ENCODE data around the gene TUNAR.

DNA sequence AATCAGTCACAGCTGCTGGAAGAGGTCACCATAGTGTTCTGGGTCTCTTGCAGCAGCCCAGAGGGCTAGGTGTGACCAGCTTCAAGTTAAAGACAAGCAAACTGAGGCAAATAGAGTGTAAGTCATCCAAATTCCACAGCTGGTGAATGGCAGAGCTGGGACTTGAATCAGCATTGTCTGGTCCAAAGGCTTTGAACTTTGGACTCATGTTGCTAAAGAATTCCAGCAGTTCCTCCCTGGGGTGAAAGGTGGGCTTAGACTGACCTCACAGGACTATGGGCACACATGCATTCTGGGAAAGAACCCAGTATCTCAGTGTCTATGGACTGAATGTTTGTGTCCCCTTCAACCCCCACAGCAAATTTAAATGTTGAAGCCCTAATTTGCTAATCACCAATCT lies 54.8 kb downstream of the TUNAR start:
- TF ChIP-seq EZH2phosphoT487 (IDR thresholded peaks at IDR 0.05; ENCODE audit: borderline replicate concordance, low read depth, low read length) (no peak), CTCF (conservative IDR thresholded peaks at IDR 0.05; ENCODE audit: low read length) (no peak)

Data from OCI-LY7 (cell line).